ENCODE measurements around the gene ALDH1A1. TPM values are rescaled to one million over a fixed set of nuclear protein-coding genes. Genes with fewer than 3 reads are reported as not detected.

The ALDH1A1 gene
- total RNA-seq, 4 donors from 2014 or later, result 66.4 to 97.5 (median 82.3) TPM

DNA sequence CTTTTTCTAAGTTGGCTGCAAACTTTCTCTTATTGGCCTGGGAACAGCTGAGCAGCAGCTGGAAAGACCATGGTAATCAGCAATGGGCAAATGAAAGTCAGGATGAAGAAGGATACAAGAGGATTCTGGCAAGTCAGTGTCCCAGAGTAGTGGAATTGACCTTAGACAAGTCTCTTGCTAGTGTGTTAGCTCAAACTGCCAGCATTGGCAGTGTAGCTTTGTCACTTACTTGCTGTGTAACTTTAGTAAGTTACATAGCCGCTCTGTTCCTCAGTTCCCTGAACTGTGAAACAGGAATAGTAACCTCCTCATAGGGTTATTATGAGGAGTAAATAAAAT is 3.6 kb downstream of the ALDH1A1 start:
- peak overlapping the region in 2 of 4 donors; percentile 17 to 29 for H3K27ac ChIP-seq (replicated peaks in 1 of 4)
- no peaks in the 10 kb centered on the region for H3K36me3 ChIP-seq
- WGBS, result 91% methylated on average over 1 of the region's 1 CpG
- TF ChIP-seq POLR2AphosphoS5 (IDR thresholded peaks at IDR 0.05) (no peak), POLR2A (IDR thresholded peaks at IDR 0.05; ENCODE audit: low read depth) (no peak), EP300 (IDR thresholded peaks at IDR 0.05) (no peak)
- TF ChIP-seq, protein P1, sequence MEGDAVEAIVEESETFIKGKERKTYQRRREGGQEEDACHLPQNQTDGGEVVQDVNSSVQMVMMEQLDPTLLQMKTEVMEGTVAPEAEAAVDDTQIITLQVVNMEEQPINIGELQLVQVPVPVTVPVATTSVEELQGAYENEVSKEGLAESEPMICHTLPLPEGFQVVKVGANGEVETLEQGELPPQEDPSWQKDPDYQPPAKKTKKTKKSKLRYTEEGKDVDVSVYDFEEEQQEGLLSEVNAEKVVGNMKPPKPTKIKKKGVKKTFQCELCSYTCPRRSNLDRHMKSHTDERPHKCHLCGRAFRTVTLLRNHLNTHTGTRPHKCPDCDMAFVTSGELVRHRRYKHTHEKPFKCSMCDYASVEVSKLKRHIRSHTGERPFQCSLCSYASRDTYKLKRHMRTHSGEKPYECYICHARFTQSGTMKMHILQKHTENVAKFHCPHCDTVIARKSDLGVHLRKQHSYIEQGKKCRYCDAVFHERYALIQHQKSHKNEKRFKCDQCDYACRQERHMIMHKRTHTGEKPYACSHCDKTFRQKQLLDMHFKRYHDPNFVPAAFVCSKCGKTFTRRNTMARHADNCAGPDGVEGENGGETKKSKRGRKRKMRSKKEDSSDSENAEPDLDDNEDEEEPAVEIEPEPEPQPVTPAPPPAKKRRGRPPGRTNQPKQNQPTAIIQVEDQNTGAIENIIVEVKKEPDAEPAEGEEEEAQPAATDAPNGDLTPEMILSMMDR (IDR thresholded peaks at IDR 0.05), result no peak
- DNase-seq (ENCODE audit: extremely low spot score), result no peak
- H3K4me1 ChIP-seq, result peaks cover 4 to 27% (median 18%) of the 10 kb centered on the region in 4 donors
- intact Hi-C loops (cut with DNase I), result no loop called here
- no peaks in the 10 kb centered on the region for H3K27me3 ChIP-seq
- H3K9me3 ChIP-seq, result no peaks in the 10 kb centered on the region
- H3K4me3 ChIP-seq, result peak overlapping the region; percentile 6 to 38 (median 15)

DNA sequence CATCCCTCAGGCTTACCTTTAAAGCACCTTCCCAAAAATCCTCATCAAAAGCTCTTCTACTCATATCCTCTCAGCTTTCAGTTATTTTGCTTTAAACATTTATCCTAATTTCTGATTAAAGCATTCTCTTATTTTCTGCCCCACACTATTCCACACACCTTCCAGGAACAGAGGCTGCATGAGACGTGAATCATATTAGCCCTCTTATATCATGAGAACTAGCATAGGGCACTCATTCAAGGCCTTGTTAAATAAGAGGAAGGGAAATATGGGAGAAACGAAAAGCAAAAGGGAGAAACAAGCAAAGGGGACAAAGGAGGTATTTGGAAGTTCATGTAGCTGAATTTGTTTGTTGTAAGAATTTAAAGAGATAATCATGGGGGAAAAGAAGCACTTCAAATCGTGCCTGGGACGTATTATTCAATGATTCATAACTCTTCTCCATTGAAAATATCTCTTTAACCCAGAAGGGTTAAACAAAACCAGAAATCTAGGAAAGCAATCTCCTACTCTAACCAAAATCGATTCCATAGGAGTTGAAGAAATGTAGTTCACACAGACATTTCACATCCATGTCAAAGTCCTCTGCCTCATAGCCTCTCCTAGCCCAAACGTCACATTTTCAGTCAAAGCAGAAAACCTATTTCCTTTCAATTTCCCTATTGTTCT is 4.1 kb downstream of the ALDH1A1 start:
- no peak for DNase-seq (ENCODE audit: extremely low spot score)
- Histone ChIP-seq H3K27me3 (no peaks in the 10 kb centered on the region), H3K27ac (replicated peaks in 1 of 4) (peak overlapping the region in 2 of 4 donors; percentile 3 to 29), H3K36me3 (no peaks in the 10 kb centered on the region), H3K4me3 (peak overlapping the region; percentile 6 to 38 (median 15)), H3K9me3 (no peaks in the 10 kb centered on the region), H3K4me1 (peaks cover 4 to 22% (median 13%) of the 10 kb centered on the region in 4 donors)
- 54% methylated on average over 6 of the region's 6 CpGs for WGBS
- intact Hi-C loops (cut with DNase I), result no loop called here
- TF ChIP-seq, protein P1 (IDR thresholded peaks at IDR 0.05), result no peak
- no peak for TF ChIP-seq EP300 (IDR thresholded peaks at IDR 0.05)
- no peak for TF ChIP-seq POLR2AphosphoS5 (IDR thresholded peaks at IDR 0.05)
- no peak for TF ChIP-seq POLR2A (IDR thresholded peaks at IDR 0.05; ENCODE audit: low read depth)

DNA sequence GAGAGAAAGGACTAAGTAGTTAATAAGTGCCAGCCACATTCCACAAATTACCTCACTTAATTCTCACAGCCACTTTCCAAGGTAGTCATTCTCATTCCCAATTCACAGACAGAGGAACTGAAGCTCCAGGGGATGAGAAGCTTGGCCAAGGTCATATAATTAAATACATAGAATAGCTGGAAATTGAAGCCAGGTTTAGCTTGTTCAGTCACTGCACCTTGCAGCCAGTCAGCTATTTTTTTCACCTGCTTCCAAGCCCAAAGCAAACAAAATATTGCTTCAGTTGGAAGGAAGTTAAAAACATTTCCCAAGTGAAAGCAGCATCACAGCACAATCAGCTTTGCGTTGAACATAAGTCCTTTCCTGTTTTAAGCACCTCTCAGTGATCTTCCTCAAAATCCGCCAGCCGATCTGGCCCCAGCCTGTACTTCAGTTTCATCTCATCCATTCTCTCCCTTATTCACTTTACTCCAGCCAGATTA is 4.8 kb downstream of the ALDH1A1 start:
- DNase-seq (ENCODE audit: extremely low spot score), result no peak
- Histone ChIP-seq H3K4me3 (peak overlapping the region in 2 of 4 donors; percentile 17 to 24), H3K27ac (replicated peaks in 1 of 4) (peak overlapping the region in 1 of 4 donors; percentile 3), H3K4me1 (peaks cover under 1 to 15% (median 8%) of the 10 kb centered on the region in 4 donors), H3K27me3 (no peaks in the 10 kb centered on the region), H3K36me3 (no peaks in the 10 kb centered on the region), H3K9me3 (no peaks in the 10 kb centered on the region)
- TF ChIP-seq POLR2AphosphoS5 (IDR thresholded peaks at IDR 0.05), result no peak
- TF ChIP-seq EP300 (IDR thresholded peaks at IDR 0.05), result no peak
- TF ChIP-seq, protein P1 (IDR thresholded peaks at IDR 0.05), result no peak
- no peak for TF ChIP-seq POLR2A (IDR thresholded peaks at IDR 0.05; ENCODE audit: low read depth)
- intact Hi-C loops (cut with DNase I), result no loop called here
- WGBS, result 77% methylated on average over 3 of the region's 3 CpGs

DNA sequence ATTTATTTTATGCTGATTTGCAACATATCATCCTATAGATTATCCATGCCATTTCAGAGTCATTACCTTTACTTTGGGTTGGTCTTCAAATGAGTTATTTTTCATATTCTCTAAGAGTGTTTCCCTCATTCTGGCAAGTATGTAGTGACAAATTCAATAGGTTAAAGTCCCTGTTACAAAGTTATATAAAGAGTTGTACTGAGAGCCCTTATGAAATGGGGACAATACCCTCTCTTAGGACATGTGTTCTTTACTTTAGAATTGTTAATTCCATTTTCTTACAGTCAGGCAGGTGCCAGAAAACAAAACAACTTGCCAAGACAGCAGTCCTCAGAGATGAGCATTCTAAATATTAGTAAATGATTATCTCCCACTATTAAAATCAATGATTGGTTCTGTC is 6.0 kb downstream of the ALDH1A1 start:
- intact Hi-C loops (cut with DNase I), result no loop called here
- no peak for TF ChIP-seq POLR2A (IDR thresholded peaks at IDR 0.05; ENCODE audit: low read depth)
- TF ChIP-seq EP300 (IDR thresholded peaks at IDR 0.05), result no peak
- TF ChIP-seq, protein P1 (IDR thresholded peaks at IDR 0.05), result no peak
- no peak for TF ChIP-seq POLR2AphosphoS5 (IDR thresholded peaks at IDR 0.05)
- Histone ChIP-seq H3K27me3 (no peaks in the 10 kb centered on the region), H3K36me3 (no peaks in the 10 kb centered on the region), H3K4me3 (no peak overlapping the region), H3K27ac (replicated peaks in 1 of 4) (no peak overlapping the region), H3K4me1 (peaks cover 0 to 15% (median 6%) of the 10 kb centered on the region in 4 donors), H3K9me3 (no peaks in the 10 kb centered on the region)
- DNase-seq (ENCODE audit: extremely low spot score), result no peak
